Measurements from ENCODE around the gene TAF1A.

TAF1A gene

GRCh38 chr1:222535455-222535854 lies 54.3 kb downstream of the TAF1A start:
- no peak for DNase-seq (ENCODE audit: low spot score)

GRCh38 chr1:222530852-222531251 lies 58.9 kb downstream of the TAF1A start:
- DNase-seq (ENCODE audit: low spot score) = no peak

- DNase-seq (ENCODE audit: low spot score) = no peak
These were observed 59.8 kb downstream of the TAF1A start for GRCh38 chr1:222529916-222530315.

GRCh38 chr1:222529181-222529580 lies 60.6 kb downstream of the TAF1A start:
- DNase-seq (ENCODE audit: low spot score) = no peak

- DNase-seq (ENCODE audit: low spot score) = no peak
These were observed 63.8 kb downstream of the TAF1A start for GRCh38 chr1:222525951-222526350.

- DNase-seq (ENCODE audit: low spot score) = no peak
These were observed 65.9 kb downstream of the TAF1A start for GRCh38 chr1:222523852-222524251.

- DNase-seq (ENCODE audit: low spot score) = no peak
These were observed 67.4 kb downstream of the TAF1A start for GRCh38 chr1:222522105-222522915.

GRCh38 chr1:222521299-222522104 lies 68.2 kb downstream of the TAF1A start:
- no peak for DNase-seq (ENCODE audit: low spot score)

All from cerebellar cortex (tissue), 1 donor.